HG02970 (cell line): Measurements from ENCODE around the gene CGGBP1.
A peak's percentile ranks its signal among the peaks of the same experiment; 100 is the strongest.

Experiments used
- ATAC-seq: cut with Tn5 transposase; IDR thresholded peaks from one replicate; pipeline ENCODE4 v1.9.1; 2021; ENCODE audit warnings: mild to moderate bottlenecking, moderate library complexity, moderate number of reproducible peaks; ENCODE audit not compliant: unreplicated experiment, low FRiP score

The CGGBP1 gene, protein sequence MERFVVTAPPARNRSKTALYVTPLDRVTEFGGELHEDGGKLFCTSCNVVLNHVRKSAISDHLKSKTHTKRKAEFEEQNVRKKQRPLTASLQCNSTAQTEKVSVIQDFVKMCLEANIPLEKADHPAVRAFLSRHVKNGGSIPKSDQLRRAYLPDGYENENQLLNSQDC

DNA sequence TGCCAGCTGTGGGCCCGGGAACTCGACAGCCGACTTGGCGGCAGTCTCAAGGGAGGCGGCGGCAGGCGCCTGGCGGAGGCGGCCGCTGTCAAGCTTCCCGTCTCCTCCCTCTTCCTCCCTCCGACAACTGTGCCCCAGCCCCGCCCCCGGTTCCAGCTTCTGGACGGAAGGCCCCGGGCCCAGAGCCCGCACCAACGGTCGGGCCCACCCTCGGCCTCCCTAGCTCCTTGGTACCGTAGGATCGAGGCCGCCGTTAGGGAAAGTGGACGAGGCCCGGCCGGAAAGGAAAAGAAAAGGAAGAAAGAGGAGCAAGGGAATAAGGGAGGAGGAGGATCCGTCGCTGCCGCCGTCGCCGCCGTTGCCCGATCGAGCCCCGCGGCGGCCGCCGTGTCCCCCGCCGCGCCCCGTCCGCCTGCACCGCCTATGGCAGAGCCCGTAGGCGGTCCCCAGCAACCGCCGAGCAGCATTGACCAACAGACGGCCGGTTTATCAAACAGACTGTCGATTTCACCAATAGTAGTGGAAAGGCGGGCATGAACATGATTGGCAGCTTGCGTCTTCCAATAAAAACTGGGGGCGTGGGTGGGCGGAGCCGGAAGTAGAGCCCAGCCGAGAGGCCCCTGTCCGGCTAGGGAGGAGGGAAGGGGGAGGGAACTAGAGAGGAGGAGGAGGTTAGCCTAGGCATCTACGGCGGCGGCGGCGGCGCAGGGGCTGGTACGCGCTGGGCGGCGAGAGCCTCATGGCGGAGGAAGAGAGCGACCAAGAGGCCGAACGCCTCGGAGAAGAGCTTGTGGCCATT, at the start of gene CGGBP1, which contains the start of gene ZNF654:
CGGBP1 (minus strand) TSS at position 425 of the 799 bp plus-strand sequence. CDS start 3,029 bp downstream, outside the sequence.
ZNF654 (plus strand) TSS at position 675 of the 799 bp plus-strand sequence; CDS start at position 740, 65 bp downstream.
- ATAC-seq = peak; percentile 98

DNA sequence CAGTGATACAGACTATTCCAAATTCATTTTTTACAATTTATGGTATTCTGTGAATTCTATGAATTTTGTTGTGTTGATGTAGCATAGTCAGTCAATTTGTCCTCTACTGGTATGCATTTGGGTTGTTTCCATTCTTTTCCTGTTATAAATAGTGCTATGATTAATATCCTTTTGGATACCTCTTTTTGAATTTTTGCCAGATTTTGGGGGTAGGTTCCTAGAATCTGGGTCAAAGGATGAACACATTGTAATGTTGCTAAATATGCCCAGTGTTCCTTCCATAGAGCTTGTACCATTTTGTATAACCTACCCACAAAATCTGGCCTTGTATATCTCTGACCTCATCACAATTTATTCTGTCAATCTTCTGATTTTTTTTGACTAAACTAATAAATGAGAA, 46.5 kb upstream of the CGGBP1 start:
- no peak for ATAC-seq

DNA sequence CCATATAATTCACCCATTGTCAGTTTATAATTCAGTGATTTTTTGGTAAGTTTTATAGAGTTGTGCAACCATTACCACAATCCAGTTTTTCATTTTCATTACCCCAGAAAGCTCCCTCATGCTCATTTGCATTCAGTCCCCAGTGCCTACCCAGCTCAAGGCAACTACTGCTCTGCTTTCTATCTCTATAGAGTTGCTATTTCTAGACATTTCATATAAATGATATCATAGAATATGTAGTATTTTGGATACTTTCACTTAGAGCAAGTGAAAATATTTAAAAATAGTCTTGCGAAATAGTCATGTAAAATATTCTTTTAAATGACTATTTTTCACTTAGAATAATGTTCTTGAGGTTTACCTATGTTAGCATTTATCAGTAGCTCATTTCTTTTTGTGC, 42.3 kb upstream of the CGGBP1 start:
- ATAC-seq = no peak

DNA sequence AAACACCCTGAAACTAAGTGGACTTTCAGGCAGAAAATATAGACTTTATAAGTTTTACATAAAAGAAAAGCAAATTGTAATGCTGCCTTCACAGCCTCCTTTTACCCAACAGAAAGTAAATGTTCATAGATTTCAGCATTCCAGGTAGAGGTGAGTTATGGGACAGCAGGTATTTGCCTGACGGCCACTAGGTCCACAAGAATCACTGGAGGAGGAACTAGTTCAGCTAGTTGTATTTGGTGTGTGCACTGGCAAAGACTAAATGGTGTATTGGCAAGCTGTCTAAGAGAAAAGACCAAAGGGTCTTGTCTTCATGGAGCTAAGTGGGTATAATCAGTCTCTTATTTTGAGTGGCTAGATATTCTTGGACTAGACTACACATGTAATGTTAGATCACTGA, 34.5 kb upstream of the CGGBP1 start:
- ATAC-seq = no peak

DNA sequence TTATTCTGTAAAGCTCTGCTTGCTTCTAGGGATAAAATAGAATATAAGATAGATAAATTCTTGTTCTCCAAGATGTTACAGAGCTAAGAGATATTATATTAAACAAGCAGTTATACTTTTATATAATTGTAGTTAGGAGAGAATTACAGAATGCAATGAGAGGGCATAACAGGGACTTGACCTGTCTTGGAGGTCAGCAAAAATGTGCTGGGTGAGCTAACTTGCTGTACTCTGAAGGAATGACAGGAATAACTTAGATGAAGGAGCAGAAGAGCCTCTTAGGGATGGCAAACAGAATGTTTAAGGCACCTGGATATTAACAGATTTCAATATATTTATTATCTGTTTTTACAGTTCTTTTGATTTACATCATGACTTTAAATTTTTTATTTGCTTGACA, 33.5 kb upstream of the CGGBP1 start:
- ATAC-seq = no peak

DNA sequence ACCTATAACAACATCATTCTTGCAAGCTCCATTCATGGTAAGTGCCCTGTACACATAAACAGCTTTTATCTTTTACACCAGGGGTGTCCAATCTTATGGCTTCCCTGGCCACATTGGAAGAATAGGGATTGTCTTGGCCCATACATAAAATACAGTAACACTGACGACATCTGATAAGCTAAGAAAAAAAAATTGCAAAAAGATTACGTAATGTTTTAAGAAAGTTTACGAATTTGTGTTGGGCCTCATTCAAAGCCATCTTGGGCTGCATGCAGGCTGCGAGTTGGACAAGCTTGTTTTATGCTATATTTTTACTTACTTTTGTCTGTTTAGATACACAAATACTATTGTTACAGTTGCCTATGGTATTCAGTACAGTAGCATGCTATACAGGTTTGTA, 31.9 kb upstream of the CGGBP1 start:
- ATAC-seq = no peak

DNA sequence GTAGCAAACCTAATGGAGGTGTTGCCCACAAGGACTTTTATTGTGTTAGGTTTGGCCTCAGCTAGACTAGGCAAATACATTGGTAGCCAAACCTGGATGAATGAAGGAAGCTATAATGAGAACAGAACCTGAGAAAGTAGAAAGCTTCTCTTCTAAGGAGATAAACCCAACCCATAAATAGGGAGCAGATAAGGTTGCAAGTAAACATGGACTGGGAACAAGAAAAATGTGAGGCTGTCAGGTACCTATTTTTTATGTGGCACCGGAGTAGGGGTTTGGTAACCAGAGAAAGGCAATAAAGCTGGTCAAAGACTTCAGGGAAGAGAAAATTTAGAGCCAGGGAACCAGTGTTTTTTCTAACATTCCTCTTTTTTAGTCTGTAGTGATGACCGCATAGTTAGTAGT, 25.3 kb upstream of the CGGBP1 start:
- ATAC-seq = no peak

DNA sequence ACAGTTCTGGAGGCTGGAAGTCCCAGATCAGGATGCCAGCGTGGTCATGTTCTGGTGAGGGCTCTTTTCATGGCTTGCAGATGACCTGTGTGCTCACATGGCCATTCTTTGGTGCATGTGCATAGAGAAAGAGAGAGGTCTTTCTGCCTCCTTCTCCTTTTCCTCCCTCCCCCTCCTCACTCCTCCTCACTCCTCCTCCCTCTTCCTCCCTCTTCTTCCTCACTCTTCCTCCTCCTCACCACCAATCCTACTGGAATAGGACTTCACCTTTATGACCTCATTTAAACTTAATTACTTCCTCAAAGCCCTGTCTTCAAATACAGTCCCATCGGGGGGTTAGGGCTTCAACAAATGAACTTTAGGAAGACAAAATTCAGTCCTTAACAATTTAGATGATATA, 24.0 kb upstream of the CGGBP1 start:
- ATAC-seq = no peak

DNA sequence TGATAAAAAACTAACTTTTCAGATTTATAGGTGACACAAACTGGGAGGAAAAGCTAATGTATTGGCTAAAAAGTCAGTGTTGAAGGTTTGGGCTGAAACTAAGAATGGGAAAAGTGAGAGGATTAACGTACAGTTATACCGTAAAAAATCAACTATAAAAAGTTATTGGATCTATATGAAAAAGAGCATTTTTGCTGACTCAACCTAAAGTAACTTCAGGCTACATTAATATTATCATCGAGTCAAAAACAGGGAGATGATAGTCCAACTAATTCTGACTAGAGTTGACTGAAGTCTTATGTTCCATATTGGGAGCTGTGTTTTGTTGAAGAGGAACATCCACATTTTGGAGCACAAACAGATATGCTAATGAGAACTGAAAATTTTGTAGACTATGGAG, 20.1 kb upstream of the CGGBP1 start:
- no peak for ATAC-seq

DNA sequence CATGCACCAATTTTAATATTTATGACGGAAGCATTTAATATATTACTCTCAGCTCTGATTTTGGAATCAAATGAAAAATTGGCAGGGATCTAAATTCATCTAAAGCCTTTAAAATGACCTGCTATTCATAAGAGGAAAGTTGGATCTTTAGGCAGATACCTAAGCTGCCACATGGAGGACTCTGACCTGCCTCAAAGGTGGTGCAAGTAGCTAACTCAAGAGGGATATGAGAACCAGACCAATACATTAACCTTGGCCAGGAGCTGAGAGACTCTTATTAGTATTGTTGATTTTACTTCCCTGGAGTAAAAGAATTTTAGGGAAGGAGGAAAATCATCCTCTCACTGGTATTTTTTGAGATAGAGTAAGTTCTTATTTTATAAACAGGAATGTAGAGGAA, 17.9 kb upstream of the CGGBP1 start:
- ATAC-seq = no peak

DNA sequence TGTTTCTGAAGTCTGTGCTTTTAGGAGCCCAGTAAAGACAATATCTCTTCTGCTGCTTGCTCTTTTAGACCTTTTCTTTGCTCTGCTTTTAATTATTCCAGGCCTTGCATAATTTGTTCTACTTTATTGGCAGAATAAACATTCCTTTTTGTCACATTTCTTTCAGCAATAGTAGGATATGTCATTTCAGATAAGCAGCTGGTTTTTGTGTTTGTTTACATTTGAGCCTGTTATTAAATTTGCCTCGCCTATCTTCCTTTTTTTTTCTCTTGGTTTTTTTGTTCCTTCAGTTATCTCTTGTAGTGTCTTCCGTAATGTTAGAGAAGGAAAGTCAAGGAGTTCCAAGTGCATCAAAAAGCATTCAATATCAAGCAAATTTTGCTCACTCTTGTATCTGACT, 16.7 kb upstream of the CGGBP1 start:
- no peak for ATAC-seq

DNA sequence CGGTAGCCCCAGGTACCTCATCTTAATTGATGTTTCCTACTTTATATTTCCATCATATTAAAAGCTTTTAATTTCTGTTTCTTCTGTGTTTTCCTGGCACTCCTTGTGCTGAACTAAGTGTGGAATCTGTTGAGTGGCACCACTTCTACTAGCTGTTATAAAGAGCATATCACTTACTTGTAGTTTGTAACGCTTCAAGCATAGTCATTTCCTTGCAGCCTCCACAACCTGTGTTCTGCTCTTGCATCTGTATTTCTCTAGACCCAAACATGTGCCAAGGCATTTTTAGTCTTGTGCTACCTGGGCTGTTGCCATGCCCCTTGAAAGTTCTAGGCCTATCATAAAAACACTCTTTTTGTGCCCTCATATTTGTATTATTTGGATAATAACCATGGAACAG, 16.3 kb upstream of the CGGBP1 start:
- ATAC-seq = no peak

DNA sequence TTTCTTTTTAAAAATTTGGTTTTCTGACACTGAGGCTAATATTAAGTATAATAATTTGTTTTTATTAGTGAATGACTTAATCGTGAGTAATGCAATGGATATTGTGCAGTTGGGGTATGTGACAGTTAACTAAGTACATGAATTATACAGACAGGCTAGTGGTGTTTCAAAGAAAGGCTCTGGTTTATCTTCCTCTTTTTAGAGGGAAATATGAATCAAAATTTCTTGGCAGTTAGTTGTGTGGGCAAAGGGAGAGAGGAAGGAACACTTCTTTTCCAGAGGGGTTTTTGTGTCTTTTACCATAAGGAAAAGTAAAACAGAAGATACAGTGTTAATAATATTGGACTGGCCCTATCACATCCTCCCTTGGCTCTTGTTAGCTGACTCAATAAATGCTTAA, 2.9 kb upstream of the CGGBP1 start:
- no peak for ATAC-seq

DNA sequence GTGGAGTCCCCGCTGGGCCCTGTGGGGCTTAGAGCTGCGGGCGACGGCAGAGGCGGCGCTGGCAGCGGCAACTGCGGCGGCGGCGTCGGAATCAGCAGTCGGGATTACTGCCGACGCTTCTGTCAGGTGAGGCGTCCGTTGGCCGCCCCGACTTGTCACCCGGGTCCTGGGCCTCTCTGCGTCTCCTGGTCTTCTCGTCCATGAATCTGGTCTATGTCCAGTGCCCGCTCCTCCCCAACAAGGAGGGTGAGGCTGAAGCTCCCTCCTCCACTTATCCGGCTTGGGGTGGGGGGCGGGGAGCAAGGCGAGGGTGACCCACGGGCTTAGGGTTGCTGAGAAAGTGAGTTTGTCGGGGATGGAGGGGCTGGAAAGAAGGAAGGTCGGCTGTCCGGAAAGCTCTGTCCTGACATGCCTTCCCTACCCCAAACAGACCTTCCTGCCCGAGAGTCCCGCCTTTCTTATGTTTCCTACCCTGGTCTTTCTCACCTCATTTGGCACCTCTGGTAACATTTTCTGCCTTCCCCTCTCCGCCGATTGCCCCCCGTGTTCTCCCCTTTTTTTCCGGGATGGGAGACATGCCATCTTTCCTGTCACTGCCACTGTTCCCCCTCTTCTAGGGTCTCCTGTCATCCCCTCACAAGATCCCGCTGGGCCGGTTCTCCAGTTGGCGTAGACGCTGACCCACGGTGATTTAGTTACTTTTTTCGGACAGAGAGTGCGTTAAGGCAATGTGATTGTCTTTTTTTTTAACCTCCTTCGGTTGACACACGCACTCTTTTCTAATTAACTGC, 770 bp upstream of the CGGBP1 start:
- ATAC-seq = peak; percentile 11

DNA sequence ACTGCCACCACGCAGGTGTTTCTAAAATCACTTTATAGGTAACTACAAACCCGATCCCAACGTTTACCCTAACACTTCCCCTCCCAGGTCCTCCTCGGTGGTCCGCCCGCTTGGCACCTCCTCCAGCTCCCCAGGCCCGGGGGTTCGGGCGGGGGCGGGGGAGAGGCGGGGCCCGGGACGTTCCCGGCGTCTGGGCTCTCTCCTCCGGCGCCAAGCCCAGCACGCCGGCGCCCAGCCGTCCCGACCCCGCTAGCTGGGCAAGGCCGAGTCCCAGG, 562 bp downstream of the CGGBP1 start:
- no peak for ATAC-seq

DNA sequence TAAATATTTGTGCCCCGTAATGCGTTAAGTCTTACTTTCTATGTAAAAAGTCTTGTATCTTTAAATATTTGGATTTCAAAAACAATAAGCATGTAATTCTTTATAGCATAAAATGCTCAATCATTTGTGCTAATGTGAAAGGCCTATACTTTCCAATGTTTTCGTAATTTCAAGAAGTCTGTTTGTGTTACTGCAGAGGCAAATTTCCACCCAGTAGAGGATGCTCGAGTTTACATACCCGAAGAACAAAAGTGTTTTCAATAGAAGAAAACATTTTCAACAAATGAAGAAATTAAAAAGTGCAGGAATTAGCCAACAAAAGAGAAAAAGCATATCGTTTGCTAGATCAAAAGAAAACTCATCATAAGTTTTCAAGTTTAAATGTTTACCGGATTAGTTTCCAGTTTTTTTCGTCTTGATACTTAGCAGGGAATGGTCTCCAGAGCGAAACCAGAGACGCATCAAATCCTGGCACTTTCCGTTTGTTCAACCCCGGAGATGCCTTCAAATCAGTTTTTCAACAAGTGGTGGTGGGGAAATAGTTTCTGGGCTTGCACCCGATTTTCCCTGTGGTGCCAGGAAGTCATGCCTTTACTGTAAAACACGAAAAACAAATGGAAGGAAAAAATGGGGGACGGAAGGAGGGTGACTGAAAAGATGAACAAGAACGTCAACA, 1.0 kb downstream of the CGGBP1 start:
- no peak for ATAC-seq

DNA sequence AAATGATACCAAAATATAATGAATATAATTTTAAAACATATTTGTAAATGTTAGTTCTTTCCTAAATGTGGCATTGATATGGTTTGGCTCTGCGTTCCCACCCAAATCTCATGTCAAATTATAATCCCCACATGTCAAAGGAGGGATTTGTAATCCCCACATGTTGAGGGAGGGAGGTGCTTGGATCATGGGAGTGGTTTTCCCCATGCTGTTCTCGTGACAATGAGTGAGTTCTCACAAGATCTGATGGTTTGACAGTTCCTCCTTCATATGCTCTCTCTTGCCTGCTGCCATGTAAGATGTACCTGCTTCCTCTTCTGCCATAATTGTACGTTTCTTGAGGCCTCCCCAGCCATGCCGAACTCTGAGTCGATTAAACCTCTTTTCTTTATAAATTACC, 12.0 kb downstream of the CGGBP1 start:
- no peak for ATAC-seq

DNA sequence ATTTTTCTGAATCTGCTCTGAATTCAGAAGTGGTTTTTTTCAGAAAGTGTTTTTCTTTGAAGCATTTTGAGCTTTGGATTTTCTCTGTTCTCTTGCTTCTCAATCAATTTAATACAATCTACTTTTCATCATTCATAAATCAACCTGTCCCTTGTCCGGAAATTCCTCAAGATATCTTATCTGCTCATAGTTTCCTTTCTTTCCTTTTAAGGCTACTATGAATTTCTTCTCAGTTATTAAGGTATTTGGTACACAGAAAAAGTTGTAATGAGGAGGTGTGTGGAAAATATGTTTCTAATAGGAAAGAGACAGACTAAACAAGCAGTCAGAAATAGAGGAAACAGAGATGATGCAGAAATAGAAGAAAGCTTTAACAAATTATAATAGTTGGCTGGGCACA, 14.4 kb downstream of the CGGBP1 start:
- ATAC-seq = no peak

DNA sequence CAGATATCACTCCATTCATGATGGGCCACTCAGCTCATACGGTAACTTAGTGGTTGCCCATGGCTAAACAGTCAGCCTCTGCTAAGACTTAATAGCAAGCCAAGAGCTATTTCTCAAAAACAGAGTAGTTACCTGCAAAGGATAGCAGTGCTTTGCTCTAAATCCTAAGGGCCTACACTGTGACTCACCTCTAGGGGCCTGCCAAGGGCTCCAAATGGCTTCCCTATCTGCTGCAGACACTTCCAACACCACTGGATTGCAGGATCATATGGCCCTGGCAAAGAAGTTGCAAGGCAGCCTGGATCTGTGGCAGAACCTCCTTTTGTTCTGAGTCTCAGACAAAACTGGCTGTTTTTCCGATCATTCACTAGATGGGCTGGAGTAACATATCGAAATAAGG, 17.8 kb downstream of the CGGBP1 start:
- ATAC-seq = no peak

DNA sequence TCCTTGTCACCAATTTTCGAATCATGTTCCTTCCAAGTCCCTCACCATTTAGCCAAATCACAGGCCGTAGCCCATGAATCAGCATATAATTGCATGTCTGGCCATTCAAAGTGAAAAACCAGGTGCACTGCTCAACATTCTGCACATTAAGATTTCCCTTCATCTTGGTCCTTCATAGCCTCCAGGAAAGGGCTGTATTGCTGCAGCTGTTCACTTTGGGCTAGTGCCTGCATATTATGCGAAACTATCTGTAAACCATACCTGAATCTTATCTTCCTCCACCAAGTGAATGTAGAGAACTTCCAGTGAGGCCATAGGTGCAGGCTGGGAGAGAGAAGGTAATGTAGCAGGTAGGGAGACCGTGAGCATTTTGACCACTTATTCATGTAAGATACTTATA, 18.3 kb downstream of the CGGBP1 start:
- ATAC-seq = no peak

DNA sequence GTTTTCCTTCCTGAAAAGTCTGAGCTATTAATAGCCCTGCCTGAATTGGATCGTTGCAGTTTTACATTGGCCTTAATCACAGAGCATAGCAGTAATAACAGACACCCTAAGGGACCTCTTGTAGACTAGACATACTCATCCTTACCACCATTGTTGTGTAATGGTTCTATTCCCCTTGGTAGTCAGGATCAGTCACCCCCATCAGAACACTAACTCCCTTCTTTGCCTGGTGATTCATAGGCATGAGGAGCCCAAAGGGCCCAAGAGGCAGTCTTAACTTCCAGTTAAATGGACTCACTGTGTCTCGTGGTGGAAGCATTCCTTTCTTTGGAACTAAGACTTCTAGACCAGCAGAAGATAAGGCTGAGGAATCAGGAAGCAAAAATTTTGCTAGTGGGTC, 20.2 kb downstream of the CGGBP1 start:
- ATAC-seq = no peak
